NCI-H146 treated with DMSO at 0.1 percent for 48 hours (cell line): ENCODE results near the gene FAM32A.

ENCODE experiments used
- DNase-seq: peaks from one replicate; lab custom pipeline; 2025; ENCODE audit not compliant: unreplicated experiment; lab: John Stamatoyannopoulos, UW

The FAM32A gene

DNA sequence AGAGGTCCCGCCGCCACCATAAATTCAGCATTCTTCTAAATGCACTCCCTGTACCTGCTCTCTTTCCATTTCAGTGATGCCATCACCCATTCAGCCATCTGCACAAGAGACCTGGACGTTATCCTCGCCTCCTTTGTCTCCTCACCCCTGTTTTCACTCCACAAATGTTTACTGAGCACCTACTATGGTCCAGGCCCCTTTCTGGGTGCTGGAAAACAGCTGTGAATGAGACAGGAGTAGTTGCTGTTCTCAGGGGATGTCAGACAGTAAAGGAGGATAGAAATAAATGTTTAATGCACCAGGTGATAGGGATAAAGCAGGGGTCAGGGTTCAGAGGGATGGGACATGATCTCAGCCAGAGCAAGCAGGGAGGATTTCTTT lies 15.8 kb downstream of the FAM32A start:
- no peak for DNase-seq

GRCh38 chr19:16202320-16203255 lies 17.4 kb downstream of the FAM32A start:
- DNase-seq: no peak

- DNase-seq: peak; percentile 34
Observed at GRCh38 chr19:16203256-16204004, 18.2 kb downstream of the FAM32A start.

GRCh38 chr19:16204005-16204294 lies 18.7 kb downstream of the FAM32A start:
- no peak for DNase-seq

- no peak for DNase-seq
Observed at GRCh38 chr19:16205205-16206045, 20.2 kb downstream of the FAM32A start.

DNA sequence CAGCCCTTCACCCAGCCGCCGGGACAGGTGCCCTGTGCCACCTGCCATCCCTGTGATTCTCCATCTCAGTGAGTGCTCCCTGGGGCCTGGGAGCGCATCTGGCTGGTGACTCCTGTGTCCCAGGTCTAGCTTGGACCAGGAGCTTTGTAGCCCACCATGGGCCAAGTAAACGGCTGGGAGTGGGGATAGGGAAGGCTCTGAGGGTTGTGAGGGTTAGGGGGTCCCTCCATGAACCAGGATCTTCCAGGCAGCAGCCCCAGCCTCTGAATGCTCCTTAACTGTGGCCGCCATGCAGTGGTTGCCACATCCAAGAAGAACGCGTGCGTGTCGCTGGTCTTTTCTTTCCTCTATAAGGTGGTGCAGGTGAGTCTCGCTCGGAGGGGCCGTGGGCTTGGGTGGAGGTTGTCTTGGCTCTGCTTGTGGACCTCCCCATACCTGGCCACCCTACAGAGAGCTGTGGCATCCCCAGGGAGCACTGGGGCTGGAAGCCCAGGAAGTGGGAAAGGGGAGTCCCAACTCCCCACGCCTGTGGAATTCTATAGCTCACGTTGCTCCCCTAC lies 20.9 kb downstream of the FAM32A start:
- no peak for DNase-seq

- no peak for DNase-seq
Observed at GRCh38 chr19:16206637-16207036, 21.4 kb downstream of the FAM32A start.

DNA sequence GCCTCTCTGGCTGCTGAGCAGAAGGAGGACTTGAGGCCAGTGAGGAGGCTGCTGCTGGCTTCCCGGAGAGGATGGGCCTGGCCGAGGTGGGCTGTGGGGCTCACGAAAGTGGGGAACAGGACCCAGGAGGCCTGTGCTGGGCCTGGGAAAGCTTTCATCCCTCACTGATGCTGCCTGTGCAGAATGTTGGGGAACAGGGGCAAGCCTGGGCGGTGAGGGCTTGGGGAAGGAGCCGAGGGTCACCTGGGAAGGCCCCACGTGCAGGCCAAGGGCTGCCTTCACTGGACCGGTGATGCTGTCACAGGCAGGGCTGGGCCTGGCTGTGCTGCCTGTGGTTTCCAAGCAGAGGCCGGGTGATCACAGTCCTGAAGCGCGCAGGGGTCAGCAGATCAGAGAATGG lies 21.9 kb downstream of the FAM32A start:
- no peak for DNase-seq

GRCh38 chr19:16207490-16208025 lies 22.3 kb downstream of the FAM32A start:
- no peak for DNase-seq

GRCh38 chr19:16208064-16208759 lies 23.0 kb downstream of the FAM32A start:
- DNase-seq: no peak

GRCh38 chr19:16208847-16209665 lies 23.8 kb downstream of the FAM32A start:
- no peak for DNase-seq

- DNase-seq: no peak
Observed at GRCh38 chr19:16210168-16210567, 25.0 kb downstream of the FAM32A start.

DNA sequence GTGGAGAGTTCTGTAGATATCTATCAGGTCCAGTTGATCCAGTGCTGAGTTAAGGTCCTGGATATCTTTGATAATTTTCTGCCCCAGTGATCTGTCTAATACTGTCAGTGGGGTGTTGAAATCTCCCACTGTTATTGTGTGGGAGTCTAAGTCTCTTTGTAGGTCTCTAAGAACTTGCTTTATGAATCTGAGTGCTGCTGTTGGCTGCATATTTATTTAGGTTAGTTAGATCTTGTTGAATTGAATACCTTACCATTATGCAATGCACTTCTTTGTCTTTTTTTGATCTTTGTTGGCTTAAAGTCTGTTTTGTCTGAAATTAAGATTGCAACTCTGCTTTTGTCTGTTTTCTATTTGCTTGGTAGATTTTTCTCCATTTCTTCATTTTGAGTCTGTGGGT lies 27.9 kb downstream of the FAM32A start:
- no peak for DNase-seq

DNA sequence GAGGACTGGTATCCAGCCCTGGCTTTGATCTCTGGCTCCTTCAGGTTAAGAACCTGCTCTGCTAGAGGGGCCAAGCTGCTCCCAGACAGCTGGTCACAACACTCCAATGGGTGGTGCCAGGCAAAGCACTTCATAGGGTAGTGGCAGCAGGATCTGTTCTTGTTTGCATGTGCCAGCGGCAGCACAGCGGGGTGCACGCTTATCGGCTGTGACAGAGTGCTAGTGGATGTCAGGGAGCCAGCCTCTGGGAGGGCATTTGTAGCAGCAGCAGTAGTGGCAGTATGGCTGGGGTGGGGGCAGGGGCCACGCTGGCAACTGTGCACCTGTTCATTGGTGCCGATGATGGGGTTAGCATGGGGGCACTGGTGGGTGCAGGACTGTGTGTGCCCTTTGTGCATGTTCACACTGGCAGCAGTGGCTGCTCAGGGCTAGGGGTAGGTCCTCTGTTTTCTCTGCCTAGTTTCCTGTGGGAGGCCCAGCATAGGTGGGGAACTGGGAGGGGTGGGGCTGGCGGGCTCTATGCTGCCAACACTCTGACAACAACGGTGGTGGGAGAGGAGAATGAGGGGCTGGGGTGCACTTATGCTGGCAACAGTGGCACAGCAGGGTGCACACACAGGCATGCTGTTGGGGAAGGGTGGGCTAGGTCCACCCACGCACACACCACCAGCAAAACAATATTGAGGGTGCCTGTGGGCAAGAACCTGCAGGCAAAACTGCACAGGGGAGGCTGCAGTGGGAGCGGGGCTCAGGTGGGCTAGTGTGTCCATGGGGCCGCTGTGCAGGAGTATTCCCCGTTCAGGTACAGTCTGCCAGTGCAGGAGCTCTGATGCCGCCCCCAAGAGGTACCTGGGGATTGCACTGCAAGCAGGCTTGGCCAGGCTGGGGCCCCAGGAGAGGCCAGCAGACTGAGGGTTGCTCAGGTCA lies 31.8 kb downstream of the FAM32A start:
- DNase-seq: no peak

DNA sequence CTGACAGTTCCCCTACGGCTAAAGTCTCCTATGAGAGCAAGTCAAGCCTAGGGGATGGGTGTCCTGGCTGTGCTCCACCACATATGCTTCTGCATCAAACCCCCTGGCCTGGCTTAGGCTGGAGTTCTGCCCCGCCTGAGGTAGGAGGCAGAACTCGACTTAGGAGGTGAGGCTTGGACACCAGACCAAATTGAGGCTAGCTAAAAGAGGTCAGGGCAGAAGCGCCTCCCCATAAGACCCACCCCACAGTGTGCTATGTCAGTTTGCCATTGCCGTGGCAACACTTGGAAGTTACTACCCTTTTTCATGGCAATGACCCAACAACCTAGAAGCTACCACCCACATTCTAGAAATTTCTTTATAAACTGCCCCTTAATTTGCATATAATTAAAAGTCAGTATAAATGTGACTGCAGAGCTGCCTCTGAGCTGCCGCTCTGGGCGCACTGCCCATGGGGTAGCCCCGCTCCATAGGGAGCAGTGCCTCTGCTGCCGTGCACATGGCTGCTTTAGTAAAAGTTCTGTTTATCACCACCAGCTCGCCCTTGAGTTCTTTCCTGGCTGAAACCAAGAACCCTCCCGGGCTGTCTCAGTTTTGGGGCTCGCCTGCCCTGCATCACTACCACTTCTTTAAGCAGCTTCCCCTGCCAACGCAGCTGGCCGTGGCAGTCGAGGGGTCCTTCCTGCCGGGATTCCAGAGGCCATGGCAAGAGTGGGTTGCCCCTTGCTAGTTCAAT lies 32.7 kb downstream of the FAM32A start:
- DNase-seq: no peak

DNA sequence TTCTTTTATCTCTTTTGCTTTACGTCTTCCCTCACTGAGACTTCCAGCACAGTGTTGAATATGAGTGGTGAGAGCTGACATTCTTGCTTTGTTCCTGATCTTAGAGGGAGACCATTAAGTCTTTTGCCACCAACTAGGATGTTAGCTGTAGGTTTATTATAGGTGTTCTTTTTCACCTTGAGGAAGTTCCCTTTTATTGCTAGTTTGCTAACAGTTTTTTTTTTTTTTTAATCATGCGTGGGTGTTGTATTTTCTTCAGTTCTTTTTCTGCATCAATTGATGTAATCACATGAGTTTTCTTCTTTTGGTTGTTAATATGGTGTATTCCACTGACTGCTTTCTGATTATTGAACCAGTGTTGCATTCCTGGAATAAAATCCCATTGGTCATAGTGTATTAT lies 33.6 kb downstream of the FAM32A start:
- no peak for DNase-seq

- DNase-seq: no peak
Observed at GRCh38 chr19:16222806-16223205, 37.6 kb downstream of the FAM32A start.

- no peak for DNase-seq
Observed at GRCh38 chr19:16223746-16224145, 38.5 kb downstream of the FAM32A start.
